DOHH2 (cell line): ENCODE measurements around the gene TMEM54.

ENCODE experiments used
- H3F3A ChIP-seq: fragments of 200-600 bp; sonication (generic), shearing (Covaris generic); 2 replicates; pipeline ENCODE4 v1.6.0; 2016; ENCODE audit warnings: antibody characterized with exemption, mild to moderate bottlenecking; ENCODE audit not compliant: control insufficient read depth, insufficient read depth
- H3K27ac ChIP-seq: fragments of 200-600 bp; sonication (generic); 2 replicates; pipeline ENCODE4 v1.5.1; 2014; ENCODE audit warnings: low read depth, mild to moderate bottlenecking, low read length, moderate library complexity
- H3K27me3 ChIP-seq: fragments of 200-600 bp; sonication (generic); 2 replicates; pipeline ENCODE4 v1.6.1; 2014; ENCODE audit warnings: mild to moderate bottlenecking, low read length, mixed read lengths; ENCODE audit not compliant: control insufficient read depth
- H3K36me3 ChIP-seq: fragments of 200-600 bp; sonication (generic); 2 replicates; pipeline ENCODE4 v1.6.1; 2014; ENCODE audit warnings: mild to moderate bottlenecking, low read length, moderate library complexity, mixed read lengths; ENCODE audit not compliant: control insufficient read depth
- H3K4me1 ChIP-seq: fragments of 200-600 bp; sonication (generic); 2 replicates; pipeline ENCODE4 v1.6.1; 2014; ENCODE audit warnings: mild to moderate bottlenecking, low read length, mixed read lengths; ENCODE audit not compliant: control insufficient read depth
- H3K4me2 ChIP-seq: fragments of 200-600 bp; sonication (generic); 2 replicates; pipeline ENCODE4 v1.6.0; 2014; ENCODE audit warnings: mild to moderate bottlenecking, low read length, moderate library complexity
- H3K4me3 ChIP-seq: fragments of 200-600 bp; sonication (generic); 2 replicates; pipeline ENCODE4 v1.5.1; 2014; ENCODE audit warnings: mild to moderate bottlenecking, low read length, mixed read lengths
- H3K79me2 ChIP-seq: fragments of 200-600 bp; sonication (generic); 2 replicates; pipeline ENCODE4 v1.6.1; 2014; ENCODE audit warnings: mild to moderate bottlenecking, low read length, mixed read lengths; ENCODE audit not compliant: control insufficient read depth
- H3K9me2 ChIP-seq: fragments of 200-600 bp; sonication (generic); replicated peaks from 2 replicates; pipeline ENCODE4 v1.6.1; 2014; ENCODE audit warnings: mild to moderate bottlenecking, low read length, mixed read lengths; ENCODE audit not compliant: control insufficient read depth
- H3K9me3 ChIP-seq: fragments of 200-600 bp; sonication (generic); 2 replicates; pipeline ENCODE4 v1.6.1; 2014; ENCODE audit warnings: antibody characterized with exemption, low read length, mixed read lengths; ENCODE audit not compliant: control insufficient read depth, insufficient read depth
- H4K20me1 ChIP-seq: fragments of 200-600 bp; sonication (generic); 2 replicates; pipeline ENCODE4 v1.6.0; 2014; ENCODE audit warnings: low read depth, mild to moderate bottlenecking, antibody characterized with exemption, low read length, moderate library complexity; ENCODE audit not compliant: control insufficient read depth, insufficient read depth
- CTCF ChIP-seq: fragments of 200-600 bp; sonication (generic); IDR thresholded peaks from one replicate; pipeline ENCODE4 v1.5.1; 2014; ENCODE audit warnings: antibody characterized with exemption, mild to moderate bottlenecking, low read depth, low read length; ENCODE audit not compliant: poor library complexity, severe bottlenecking
- EZH2phosphoT487 ChIP-seq: fragments of 200-600 bp; sonication (generic); IDR thresholded peaks from 2 replicates; pipeline ENCODE4 v1.6.1; 2017; ENCODE audit warnings: borderline replicate concordance, mild to moderate bottlenecking, antibody characterized with exemption, low read length, moderate library complexity, mixed read lengths

Gene TMEM54

GRCh38 chr1:32884032-32884372, 17.2 kb downstream of the TMEM54 start:
- Histone ChIP-seq H3K27ac (no peak overlapping the region), H3K27me3 (peaks cover 12% of the 10 kb centered on the region; the same call in 1 of the 2 replicates), H3K4me2 (no peak overlapping the region), H3K36me3 (no peaks in the 10 kb centered on the region), H3K9me3 (no peaks in the 10 kb centered on the region), H3K4me3 (no peak overlapping the region), H4K20me1 (no peaks in the 10 kb centered on the region), H3K9me2 (no peaks in the 10 kb centered on the region), H3F3A (no peaks in the 10 kb centered on the region), H3K4me1 (no peaks in the 10 kb centered on the region), H3K79me2 (no peaks in the 10 kb centered on the region)
- no peak for TF ChIP-seq EZH2phosphoT487

GRCh38 chr1:32883338-32884031, 17.7 kb downstream of the TMEM54 start:
- TF ChIP-seq CTCF (no peak), EZH2phosphoT487 (no peak)
- Histone ChIP-seq H3K27me3 (peaks cover 12% of the 10 kb centered on the region; the same call in 1 of the 2 replicates), H3K4me2 (no peak overlapping the region), H3K4me1 (no peaks in the 10 kb centered on the region), H3K9me3 (no peaks in the 10 kb centered on the region), H3F3A (no peaks in the 10 kb centered on the region), H3K27ac (no peak overlapping the region), H3K9me2 (no peaks in the 10 kb centered on the region), H4K20me1 (no peaks in the 10 kb centered on the region), H3K4me3 (no peak overlapping the region), H3K79me2 (no peaks in the 10 kb centered on the region), H3K36me3 (no peaks in the 10 kb centered on the region)

- no peaks in the 10 kb centered on the region for H3K4me1 ChIP-seq
- peaks cover 16% of the 10 kb centered on the region; the same call in 1 of the 2 replicates for H3K27me3 ChIP-seq
- no peaks in the 10 kb centered on the region for H3F3A ChIP-seq
- H3K79me2 ChIP-seq = no peaks in the 10 kb centered on the region
- no peak overlapping the region for H3K4me2 ChIP-seq
- H3K4me3 ChIP-seq = no peak overlapping the region
- H3K36me3 ChIP-seq = no peaks in the 10 kb centered on the region
- no peaks in the 10 kb centered on the region for H3K9me3 ChIP-seq
- TF ChIP-seq CTCF (no peak), EZH2phosphoT487 (no peak)
- no peak overlapping the region for H3K27ac ChIP-seq
- no peaks in the 10 kb centered on the region for H3K9me2 ChIP-seq
- H4K20me1 ChIP-seq = no peaks in the 10 kb centered on the region
Measured at GRCh38 chr1:32881871-32882850, 19.0 kb downstream of the TMEM54 start.

GRCh38 chr1:32881291-32881690, 19.9 kb downstream of the TMEM54 start:
- no peaks in the 10 kb centered on the region for H3K9me3 ChIP-seq
- TF ChIP-seq EZH2phosphoT487 = no peak
- no peak for TF ChIP-seq CTCF
- peaks cover 16% of the 10 kb centered on the region; the same call in 1 of the 2 replicates for H3K27me3 ChIP-seq
- no peak overlapping the region for H3K4me3 ChIP-seq
- H3K79me2 ChIP-seq = no peaks in the 10 kb centered on the region
- H3F3A ChIP-seq = no peaks in the 10 kb centered on the region
- H3K4me1 ChIP-seq = peaks cover 3% of the 10 kb centered on the region
- no peak overlapping the region for H3K27ac ChIP-seq
- no peaks in the 10 kb centered on the region for H4K20me1 ChIP-seq
- H3K36me3 ChIP-seq = no peaks in the 10 kb centered on the region
- no peak overlapping the region for H3K4me2 ChIP-seq
- H3K9me2 ChIP-seq = no peaks in the 10 kb centered on the region
